GM21786 (cell line): Measurements from ENCODE around the gene ANAPC5.

Experiments
- ATAC-seq: cut with Tn5 transposase; IDR thresholded peaks from one replicate; pipeline ENCODE4 v1.9.1; 2021; ENCODE audit not compliant: unreplicated experiment

ANAPC5 gene

GRCh38 chr12:121371404-121371803 lies 19.2 kb upstream of the ANAPC5 start:
- no peak for ATAC-seq

DNA sequence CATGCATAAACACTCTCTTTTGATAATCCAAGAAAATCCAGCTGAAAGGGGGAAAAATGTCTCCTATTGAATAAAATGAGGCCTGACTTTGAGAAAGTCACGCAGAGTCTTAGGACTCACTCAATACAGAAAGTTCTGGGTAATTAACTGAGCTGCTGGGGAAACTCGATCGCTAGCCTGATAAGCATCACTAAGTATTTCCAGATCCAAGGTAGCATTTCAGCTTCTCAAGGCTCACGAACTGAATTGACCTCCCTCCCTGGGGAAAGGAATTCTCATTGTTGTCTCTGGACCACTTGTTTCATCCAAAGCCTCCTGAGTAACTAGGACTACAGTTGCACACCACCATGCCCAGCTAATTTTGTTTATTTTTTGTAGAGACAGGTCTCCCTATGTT lies 13.8 kb upstream of the ANAPC5 start:
- no peak for ATAC-seq

DNA sequence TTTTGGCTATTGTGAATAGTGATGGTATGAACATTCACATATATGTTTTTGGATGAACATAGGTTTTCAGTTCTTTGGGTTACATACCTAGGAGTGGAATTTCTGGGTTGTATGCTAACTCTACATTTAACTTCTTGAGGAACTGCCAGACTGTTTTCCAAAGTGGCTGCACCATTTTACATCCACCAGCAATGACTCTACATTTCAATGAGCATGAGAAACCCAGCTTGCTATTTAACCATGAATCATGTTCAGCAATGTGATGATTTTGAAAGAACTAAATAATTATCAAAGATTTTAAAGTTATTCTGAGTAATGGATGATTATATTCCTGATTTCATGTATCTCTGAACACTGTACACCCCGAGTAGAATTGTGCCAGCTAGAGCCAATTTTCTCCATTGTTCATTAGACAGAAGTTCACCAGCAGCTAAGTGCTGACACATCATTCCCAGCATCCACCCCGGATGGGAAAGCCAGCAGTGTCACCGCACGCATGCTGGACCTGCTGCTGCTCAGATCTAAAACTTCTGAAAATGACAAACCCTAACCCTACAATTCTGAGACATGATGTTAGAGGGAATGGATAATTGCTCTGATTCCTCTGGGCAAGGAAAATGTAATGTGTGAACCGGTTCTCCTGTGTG lies 13.3 kb upstream of the ANAPC5 start:
- ATAC-seq: no peak

DNA sequence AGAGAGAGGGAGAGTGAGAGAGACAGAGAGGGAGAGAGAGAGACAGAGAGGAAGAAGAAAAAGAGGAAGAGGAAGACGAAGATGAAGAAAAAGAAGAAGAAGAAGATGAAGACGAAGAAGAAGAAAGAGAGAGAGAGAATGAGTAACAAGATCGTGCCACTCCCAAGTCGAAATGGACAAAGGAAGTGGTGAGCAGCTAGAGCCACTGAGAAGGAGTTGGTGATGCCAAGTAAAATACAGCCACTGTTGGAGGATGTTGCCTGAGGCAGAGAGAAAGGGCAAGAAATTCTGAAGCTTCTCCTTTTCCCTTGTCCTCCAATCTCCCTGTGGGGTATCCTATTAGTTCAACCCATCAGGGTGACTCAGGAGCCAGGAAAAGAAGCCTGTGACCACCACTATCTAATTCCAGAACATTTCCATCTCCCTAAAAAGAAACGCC lies 12.5 kb upstream of the ANAPC5 start:
- no peak for ATAC-seq

- no peak for ATAC-seq
Observed at GRCh38 chr12:121358073-121358472, 5.9 kb upstream of the ANAPC5 start.

DNA sequence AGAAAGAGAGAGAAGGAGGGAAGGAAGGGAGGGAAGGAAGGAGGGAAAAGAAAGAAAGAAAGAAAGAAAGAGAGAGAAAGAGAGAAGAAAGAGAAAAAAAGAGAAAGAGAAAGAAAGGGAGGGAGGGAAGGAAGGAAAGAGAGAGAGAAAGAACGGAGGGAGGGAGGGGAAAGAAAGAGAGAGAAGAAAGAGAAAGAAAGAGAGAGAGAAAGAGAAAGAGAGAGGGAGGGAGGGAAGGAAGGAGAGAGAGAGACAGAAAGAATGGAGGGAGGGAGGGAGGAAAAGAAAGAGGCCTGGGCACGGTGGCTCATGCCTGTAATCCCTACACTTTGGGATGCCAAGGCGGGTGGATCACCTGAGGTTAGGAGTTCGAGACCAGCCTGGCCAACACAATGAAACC lies 5.1 kb upstream of the ANAPC5 start:
- no peak for ATAC-seq

DNA sequence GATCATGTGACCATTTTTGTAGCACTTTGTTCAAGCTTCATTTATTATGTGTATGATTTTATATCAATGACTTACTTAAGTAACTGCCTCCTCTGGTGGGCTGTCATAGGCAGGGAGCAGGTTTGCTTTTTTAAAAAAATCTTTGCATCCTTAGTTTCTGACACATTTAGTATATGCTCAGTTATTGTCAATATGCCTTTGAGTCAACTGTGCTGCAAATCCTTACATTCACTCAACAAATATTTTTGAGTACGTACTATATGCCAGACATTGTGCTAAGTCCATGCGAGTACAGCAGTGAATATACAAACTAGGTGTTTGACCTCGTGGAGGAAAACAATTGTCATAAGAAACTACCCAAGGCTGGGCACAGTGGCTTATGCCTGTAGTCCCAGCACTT lies 4.4 kb upstream of the ANAPC5 start:
- ATAC-seq: no peak

GRCh38 chr12:121355818-121356217 lies 3.6 kb upstream of the ANAPC5 start:
- no peak for ATAC-seq

DNA sequence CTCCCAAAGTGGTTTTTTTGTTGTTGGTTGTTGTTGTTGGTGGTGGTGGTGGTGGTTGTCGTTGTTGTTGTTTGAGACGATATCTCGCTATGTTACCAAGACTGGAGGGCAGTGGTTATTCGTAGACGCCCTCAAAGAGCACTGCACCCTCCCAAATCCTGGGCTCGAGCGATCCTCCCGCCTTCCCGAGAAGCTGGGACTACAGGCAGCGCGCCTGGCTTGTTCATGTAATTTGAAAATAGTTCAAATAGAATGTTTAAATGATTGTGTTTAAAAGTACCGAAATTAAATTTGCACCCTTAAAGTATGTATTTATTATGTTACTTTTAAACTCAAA lies 439 bp upstream of the ANAPC5 start:
- no peak for ATAC-seq

GRCh38 chr12:121346747-121347146 lies 5.5 kb downstream of the ANAPC5 start:
- no peak for ATAC-seq

DNA sequence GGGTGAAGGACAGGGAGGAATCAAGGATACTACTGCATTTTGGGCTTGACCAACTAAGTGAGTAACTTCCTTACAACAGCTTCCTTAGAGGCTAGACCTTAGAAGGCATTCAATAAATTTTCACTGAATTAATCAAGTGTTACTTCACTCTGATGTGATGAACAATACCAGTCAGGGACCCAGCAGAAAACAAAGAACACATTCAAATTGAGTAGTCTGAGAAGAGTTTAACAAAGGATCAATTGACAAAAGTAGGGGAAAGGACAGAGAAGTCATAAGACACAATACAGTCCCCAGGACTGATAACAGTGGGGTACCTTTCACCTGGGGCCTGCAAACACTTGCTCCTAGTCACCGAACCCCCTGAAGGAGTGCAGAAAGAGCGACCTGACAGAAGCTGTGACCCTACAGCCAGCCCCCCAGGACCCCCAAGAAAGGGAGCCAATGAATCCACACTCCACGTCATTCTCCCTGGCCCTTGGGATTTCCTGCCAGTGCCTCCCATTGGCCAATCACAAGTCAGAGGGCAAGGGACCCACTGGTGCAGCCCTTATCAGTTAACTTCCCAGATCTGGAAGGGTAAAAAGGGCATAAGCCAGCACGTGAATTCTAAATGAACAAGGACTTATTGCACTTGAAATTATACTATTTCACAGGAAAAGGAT lies 6.9 kb downstream of the ANAPC5 start:
- ATAC-seq: no peak

DNA sequence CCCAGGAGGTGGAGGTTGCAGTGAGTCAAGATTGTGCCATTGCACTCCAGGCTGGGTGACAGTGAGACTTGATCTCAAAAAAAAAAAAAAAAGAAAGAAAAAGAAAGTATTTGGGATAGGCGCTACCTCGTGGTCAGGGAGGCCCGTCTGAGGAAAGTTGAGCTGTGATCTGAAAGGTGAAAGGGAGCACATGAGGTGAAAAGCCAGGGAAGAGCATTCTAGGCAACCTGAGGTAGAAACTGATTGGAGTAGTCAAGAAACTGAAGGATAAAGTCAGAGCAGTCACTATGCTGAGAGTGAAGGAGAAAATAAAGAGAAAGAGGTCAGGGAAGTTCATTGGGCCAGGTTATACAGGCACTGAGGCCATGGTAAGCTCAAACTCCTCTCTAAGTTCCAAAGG lies 7.7 kb downstream of the ANAPC5 start:
- ATAC-seq: no peak

- no peak for ATAC-seq
Observed at GRCh38 chr12:121337416-121337815, 14.8 kb downstream of the ANAPC5 start.

DNA sequence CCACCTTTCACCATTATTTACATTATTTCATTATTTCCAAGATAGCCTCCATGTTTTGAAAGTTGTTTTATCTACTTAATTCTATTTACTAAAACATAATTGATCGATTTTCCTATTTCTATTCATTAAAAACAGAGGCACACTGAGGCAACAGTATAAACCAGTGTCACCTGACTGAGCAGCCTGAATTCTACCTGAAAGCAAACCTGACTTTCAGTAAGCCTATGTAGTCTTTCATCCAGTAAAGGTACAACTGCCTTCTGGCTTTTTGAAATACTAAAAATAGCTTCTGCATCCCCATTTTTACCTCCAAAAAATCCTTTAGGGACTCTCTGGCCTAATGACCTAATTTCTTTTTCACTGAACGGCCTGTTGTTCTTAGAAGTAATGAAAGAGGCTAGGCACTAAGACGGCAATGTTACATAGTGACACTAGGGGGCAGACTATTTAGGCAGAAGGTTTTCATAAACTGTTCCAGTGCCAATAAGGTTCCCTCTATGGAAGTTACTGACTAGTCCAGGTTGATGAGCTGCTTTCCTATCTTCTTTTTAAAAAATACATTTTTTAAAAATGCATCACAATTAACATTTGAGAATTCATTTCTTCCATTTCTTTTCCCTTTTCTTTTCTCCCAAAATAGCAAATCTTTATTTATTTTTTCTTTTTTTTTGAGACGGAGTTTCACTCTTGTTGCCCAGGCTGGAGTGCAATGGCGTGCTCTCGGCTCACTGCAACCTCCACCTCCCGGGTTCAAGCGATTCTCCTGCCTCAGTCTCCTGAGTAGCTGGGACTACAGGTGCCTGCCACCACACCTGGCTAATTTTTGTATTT lies 17.5 kb downstream of the ANAPC5 start:
- no peak for ATAC-seq

DNA sequence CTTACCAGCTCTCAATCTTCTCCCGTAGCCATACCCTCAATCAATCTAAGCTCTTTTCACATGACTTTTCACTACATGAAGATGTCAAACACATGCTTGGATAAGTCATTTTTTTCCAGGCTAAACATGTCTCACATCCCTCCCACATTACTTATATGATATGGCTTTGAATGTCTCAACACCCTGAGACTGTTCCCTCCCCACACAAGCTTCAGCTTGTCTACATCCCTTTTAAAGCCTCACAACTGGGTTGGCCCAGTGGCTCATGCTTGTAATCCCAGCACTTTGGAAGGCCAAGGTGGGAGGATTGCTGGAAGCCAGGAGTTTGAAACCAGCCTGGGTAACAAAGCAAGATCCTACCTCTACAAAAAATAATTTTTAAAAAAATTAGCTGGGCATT lies 18.5 kb downstream of the ANAPC5 start:
- no peak for ATAC-seq

GRCh38 chr12:121331248-121331647 lies 21.0 kb downstream of the ANAPC5 start:
- no peak for ATAC-seq

DNA sequence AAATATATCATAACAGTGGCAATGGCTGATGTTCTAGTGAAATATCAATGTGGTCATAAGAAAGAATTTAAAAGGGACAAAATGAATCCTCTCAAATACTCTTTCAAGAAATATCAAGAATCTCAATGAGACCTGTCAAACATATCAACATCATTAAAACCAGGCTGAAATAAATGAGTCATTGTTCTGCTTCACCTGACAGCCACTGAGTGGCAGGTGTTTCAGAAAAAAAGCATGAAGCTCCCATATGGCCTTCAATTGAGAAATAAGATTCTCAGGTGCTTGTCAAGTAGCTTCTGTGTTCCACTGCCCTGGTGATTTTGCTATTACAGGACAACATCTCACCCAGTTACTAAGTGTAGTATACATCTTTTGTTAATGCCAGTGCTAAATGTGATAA lies 21.5 kb downstream of the ANAPC5 start:
- no peak for ATAC-seq

DNA sequence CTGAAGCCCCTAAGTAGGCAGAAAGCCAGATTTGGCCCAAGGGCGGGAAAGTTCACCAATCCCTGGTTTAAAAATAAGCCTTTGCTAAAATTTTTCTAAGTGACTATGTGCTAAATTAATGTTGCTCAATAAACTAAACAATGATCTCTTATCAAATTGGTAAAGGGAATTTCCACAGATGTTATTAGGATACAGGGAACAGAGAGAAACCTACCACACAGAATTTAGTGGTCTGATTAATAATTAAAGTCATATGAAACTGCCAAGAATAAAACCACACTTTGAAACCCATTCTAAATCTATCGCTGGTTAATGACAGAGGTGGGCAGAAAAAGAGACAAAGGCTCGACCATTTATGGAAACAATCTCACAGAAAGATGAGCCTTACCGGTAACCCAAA lies 22.0 kb downstream of the ANAPC5 start:
- no peak for ATAC-seq

DNA sequence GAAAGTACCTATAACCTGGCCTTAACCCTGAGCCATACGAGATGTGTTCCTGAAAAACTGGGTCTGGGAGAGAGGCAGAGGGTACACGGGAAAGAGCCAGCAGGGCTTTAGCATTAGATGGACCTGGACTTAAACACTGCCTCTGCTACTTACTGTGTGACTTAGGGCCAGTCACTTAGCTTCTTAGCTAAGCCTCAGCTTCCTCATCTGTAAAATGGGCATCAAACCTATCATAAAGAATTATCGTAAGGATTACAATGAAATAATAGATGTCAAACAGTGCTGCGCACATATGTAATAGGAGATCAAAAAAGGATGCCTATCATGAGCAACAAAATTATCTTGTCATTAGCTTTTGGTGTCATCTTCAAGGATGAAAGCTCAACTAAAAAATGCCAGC lies 23.6 kb downstream of the ANAPC5 start:
- no peak for ATAC-seq

DNA sequence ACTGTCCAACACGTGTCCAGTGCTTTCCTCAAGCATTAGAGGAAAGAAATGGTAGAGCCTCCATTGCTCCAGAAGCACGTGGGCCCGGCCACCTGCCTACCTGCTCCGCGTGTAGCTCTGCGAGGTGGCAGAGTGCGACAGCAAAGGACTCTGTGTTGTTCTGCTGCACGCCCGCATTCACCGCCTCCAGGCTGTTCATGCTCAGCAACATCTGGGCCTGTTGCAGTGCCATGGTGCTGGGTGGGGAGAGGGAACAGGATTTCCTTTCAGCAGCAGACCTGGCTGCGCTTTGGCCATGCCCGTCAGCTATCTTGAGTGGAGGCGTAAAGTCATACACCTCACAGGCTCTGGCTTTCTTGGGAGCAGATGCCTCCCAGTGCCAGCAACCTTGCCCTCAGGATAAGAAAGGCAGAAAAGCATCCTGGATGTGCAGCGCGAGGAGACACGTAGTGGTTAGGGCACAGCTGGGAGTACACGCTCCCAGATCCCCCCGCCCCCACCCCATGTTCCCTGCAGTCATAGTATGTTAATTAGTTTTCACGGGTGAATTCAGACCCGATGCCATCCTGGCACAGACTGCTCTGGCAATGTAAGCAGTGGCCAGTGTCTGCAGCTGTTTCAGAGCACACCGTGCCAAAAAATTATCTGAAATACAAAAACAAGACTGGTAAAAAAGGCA lies 25.1 kb downstream of the ANAPC5 start:
- ATAC-seq: no peak

DNA sequence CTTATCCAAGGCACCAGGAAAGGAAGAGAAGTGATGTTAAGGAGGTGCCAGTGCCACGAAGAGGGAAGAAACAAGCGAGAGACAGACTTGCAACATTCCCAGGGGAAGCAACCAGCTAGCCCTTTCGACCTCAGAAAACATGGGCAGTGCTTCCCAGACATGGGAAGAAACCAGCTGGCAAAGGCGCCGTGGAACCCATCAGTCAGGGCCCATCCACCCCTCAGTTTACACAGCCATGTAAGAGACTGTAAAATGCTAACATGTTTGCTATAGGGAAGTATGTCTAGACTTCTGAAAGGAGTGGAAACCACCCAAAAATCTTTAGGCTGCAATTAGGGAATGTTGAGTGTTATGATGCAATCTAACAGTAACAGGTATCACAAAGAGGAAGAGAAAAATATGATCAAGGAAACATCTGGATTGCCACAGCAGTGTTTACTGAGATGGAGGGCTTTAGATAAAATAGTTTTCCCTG lies 26.3 kb downstream of the ANAPC5 start:
- ATAC-seq: no peak

GRCh38 chr12:121323908-121324307 lies 28.3 kb downstream of the ANAPC5 start:
- ATAC-seq: no peak
